Germinal center (tissue), 1 donor: ENCODE results near the gene SIDT1.
"Not testable (repeated sequence)": the region's sequence is repeated elsewhere in the genome, so short reads cannot be mapped to it uniquely, and the experiment has no call there.

Experiments
- DNase-seq: peaks from one replicate; pipeline ENCODE4 v3.0.0; 2012; ENCODE audit warnings: mixed read lengths, low spot score

Gene SIDT1

GRCh38 chr3:113634782-113635474 lies 102.6 kb downstream of the SIDT1 start:
- no peak for DNase-seq

GRCh38 chr3:113636034-113636433 lies 103.7 kb downstream of the SIDT1 start:
- DNase-seq, result not testable (repeated sequence)

GRCh38 chr3:113637756-113638155 lies 105.4 kb downstream of the SIDT1 start:
- DNase-seq, result no peak

GRCh38 chr3:113638910-113639309 lies 106.6 kb downstream of the SIDT1 start:
- no peak for DNase-seq

GRCh38 chr3:113643583-113643982 lies 111.2 kb downstream of the SIDT1 start:
- no peak for DNase-seq

GRCh38 chr3:113648524-113648923 lies 116.2 kb downstream of the SIDT1 start:
- no peak for DNase-seq

GRCh38 chr3:113649174-113649845 lies 117.0 kb downstream of the SIDT1 start:
- DNase-seq, result no peak

GRCh38 chr3:113654310-113654709 lies 122.0 kb downstream of the SIDT1 start:
- DNase-seq, result no peak

GRCh38 chr3:113654851-113655250 lies 122.5 kb downstream of the SIDT1 start:
- no peak for DNase-seq

GRCh38 chr3:113658107-113658506 lies 125.8 kb downstream of the SIDT1 start:
- DNase-seq, result no peak

- DNase-seq, result peak; percentile 55
Observed at GRCh38 chr3:113659101-113659541, 126.8 kb downstream of the SIDT1 start.

GRCh38 chr3:113659996-113660395 lies 127.6 kb downstream of the SIDT1 start:
- DNase-seq, result no peak

GRCh38 chr3:113660458-113660857 lies 128.1 kb downstream of the SIDT1 start:
- DNase-seq, result no peak

- peak; percentile 41 for DNase-seq
Observed at GRCh38 chr3:113660896-113661295, 128.5 kb downstream of the SIDT1 start.

GRCh38 chr3:113662824-113663223 lies 130.5 kb downstream of the SIDT1 start:
- no peak for DNase-seq

- no peak for DNase-seq
Observed at GRCh38 chr3:113663324-113663750, 131.0 kb downstream of the SIDT1 start.

- DNase-seq, result no peak
Observed at GRCh38 chr3:113663761-113664160, 131.4 kb downstream of the SIDT1 start.

GRCh38 chr3:113664523-113665094 lies 132.3 kb downstream of the SIDT1 start:
- no peak for DNase-seq

GRCh38 chr3:113668015-113668414 lies 135.7 kb downstream of the SIDT1 start:
- DNase-seq, result no peak

GRCh38 chr3:113673593-113673992 lies 141.2 kb downstream of the SIDT1 start:
- DNase-seq, result no peak

GRCh38 chr3:113676261-113676660 lies 143.9 kb downstream of the SIDT1 start:
- DNase-seq, result no peak

- no peak for DNase-seq
Observed at GRCh38 chr3:113677737-113678136, 145.4 kb downstream of the SIDT1 start.

- no peak for DNase-seq
Observed at GRCh38 chr3:113678773-113679172, 146.4 kb downstream of the SIDT1 start.
